ENCODE data around the gene PER3.

GRCh38 chr1:7861452-7861851 is 77.4 kb downstream of the PER3 start:
- TF ChIP-seq CTCF (IDR thresholded peaks at IDR 0.05; ENCODE audit: poor library complexity) (no peak), EZH2 (IDR thresholded peaks at IDR 0.05; ENCODE audit: borderline replicate concordance) (no peak), EZH2phosphoT487 (IDR thresholded peaks at IDR 0.05; ENCODE audit: low read depth, severe bottlenecking, unreplicated experiment) (no peak)
